Measurements from ENCODE around the gene DGKZ.

DNA sequence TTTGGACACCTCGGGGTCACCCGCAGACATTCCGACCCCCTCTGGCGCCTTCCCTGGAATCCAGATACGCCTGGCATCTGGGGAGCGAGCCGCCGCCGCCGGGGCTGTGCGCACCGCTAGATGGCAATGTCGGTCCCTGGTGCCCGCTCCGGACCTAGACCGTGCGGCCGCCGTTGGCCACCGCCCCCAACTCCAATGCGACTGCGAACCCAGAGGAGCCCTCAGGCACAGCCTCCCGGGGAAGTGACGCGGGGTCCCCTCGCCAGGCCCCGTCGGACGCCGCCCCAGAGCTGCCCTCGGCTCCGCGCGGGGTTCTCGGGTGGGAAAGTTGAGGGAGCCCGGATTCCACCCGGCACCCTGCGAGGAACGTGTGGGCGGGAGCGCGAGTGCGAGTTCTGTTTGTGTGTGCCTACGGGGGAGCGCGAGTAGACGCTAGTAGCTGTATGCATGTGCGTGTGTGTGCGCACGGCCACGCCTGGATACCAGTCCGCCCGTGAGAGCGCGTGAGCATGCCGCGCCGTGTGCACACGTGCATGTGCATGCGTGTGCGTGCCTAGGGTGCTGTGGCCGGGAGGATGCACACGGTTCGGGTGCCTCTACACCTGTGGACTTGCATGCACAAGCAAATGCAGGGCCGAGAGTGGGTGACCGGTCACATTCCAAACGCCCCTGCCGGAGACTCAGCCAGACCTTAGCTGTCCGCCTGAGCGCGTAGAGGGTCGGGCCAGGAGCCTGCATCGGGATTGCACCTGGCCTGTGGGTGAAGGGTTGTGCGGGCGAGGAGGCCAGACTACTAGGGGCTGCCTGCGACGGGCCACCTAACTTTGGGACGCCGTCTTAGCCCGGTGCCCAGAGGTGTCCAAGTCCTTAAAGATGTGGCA lies 42.4 kb downstream of the DGKZ start:
- TF ChIP-seq POLR2A (IDR thresholded peaks at IDR 0.05; ENCODE audit: low read length) (no peak), GATA1 (IDR thresholded peaks at IDR 0.05; ENCODE audit: low read depth, low read length) (no peak)
